GM19324 (cell line): ENCODE data around the gene SLC6A1.

ENCODE experiments used
- ATAC-seq: cut with Tn5 transposase; IDR thresholded peaks from one replicate; pipeline ENCODE4 v1.9.1; 2021; ENCODE audit warnings: mild to moderate bottlenecking, moderate library complexity; ENCODE audit not compliant: unreplicated experiment, low FRiP score

Gene SLC6A1

GRCh38 chr3:11086856-11087255 lies 94.3 kb downstream of the SLC6A1 start:
- ATAC-seq: no peak

- ATAC-seq: no peak
Observed at GRCh38 chr3:11088066-11088465, 95.5 kb downstream of the SLC6A1 start.

GRCh38 chr3:11088831-11089230 lies 96.3 kb downstream of the SLC6A1 start:
- ATAC-seq: no peak
